B cell (primary cell): ENCODE measurements around the gene SLC25A51. TPM values are rescaled to one million over a fixed set of nuclear protein-coding genes. Genes with fewer than 3 reads are reported as not detected.

ENCODE experiments used
- ATAC-seq: fragments of 200-7000 bp; cut with Tn5 transposase; one replicate; pipeline ENCODE4 v1.10.0; 2021; ENCODE audit warnings: low read depth, mild to moderate bottlenecking, moderate number of reproducible peaks, moderate library complexity
- CTCF ChIA-PET: fragments of 350-600 bp; sonication (Branson Sonifier 250); formaldehyde crosslinking; loops from one replicate; lab custom pipeline; 2021; ENCODE audit warnings: antibody characterized with exemption, inconsistent platforms; lab: Charles Lee
- POLR2A ChIA-PET: fragments of 350-600 bp; sonication (Branson Sonifier 250); formaldehyde crosslinking; loops from one replicate; lab custom pipeline; 2021; ENCODE audit warnings: antibody characterized with exemption; lab: Charles Lee
- DNase-seq: peaks from one replicate; pipeline ENCODE4 v3.0.0; 2013
- H2AFZ ChIP-seq: 2 replicates; pipeline ENCODE4 v1.6.1; 2012; ENCODE audit warnings: mild to moderate bottlenecking, low read depth, low read length; ENCODE audit not compliant: insufficient read depth, poor library complexity, severe bottlenecking
- H3K27ac ChIP-seq, 2 donors: 1 replicate in 1 of 2; 2 replicates in 1 of 2; pipeline ENCODE4 v1.5.1; 2012 to 2013; ENCODE audit warnings: low read length in 2 of 2, mild to moderate bottlenecking in 2 of 2, moderate library complexity in 1 of 2
- H3K27me3 ChIP-seq, 4 experiments: fragments of 200-600 bp in 1 of 4; sonication (generic) in 1 of 4; replicated peaks in 1 of 4; 1 replicate in 2 of 4; 2 replicates in 2 of 4; pipeline versions ENCODE4 v1.6.1 to v1.7.0; 2013 to 2016; ENCODE audit warnings: low read length in 3 of 4, mild to moderate bottlenecking in 2 of 4, mixed read lengths in 1 of 4, moderate library complexity in 1 of 4; ENCODE audit not compliant: insufficient read depth in 4 of 4, control insufficient read depth in 3 of 4; ENCODE audit errors: control extremely low read depth in 1 of 4
- H3K36me3 ChIP-seq, 2 experiments: replicated peaks in 1 of 2; 1 replicate in 1 of 2; 2 replicates in 1 of 2; pipeline versions ENCODE4 v1.6.1 to v1.7.1; 2013; ENCODE audit warnings: low read length in 1 of 2; ENCODE audit not compliant: insufficient read depth in 2 of 2, control insufficient read depth in 1 of 2; ENCODE audit errors: control extremely low read depth in 1 of 2, extremely low read depth in 1 of 2
- H3K4me1 ChIP-seq, 2 donors: fragments of 200-600 bp in 1 of 2; sonication (generic) in 1 of 2; 1 replicate in 1 of 2; 2 replicates in 1 of 2; pipeline versions ENCODE4 v1.5.1 to v1.6.1; 2013 to 2017; ENCODE audit warnings: low read length in 2 of 2; ENCODE audit not compliant: control insufficient read depth in 2 of 2, insufficient read depth in 2 of 2
- H3K4me2 ChIP-seq: replicated peaks from 2 replicates; pipeline ENCODE3; 2012; ENCODE audit warnings: mild to moderate bottlenecking, low read depth, low read length; ENCODE audit not compliant: poor library complexity, severe bottlenecking
- H3K4me3 ChIP-seq, 5 experiments: fragments of 200-600 bp in 1 of 5; sonication (generic) in 1 of 5; 1 replicate in 3 of 5; 2 replicates in 2 of 5; pipeline versions ENCODE4 v1.5.1 to v1.7.0; 2011 to 2016; ENCODE audit warnings: low read length in 4 of 5, mild to moderate bottlenecking in 4 of 5, low read depth in 2 of 5, control low read depth in 1 of 5, moderate library complexity in 1 of 5; ENCODE audit not compliant: insufficient read depth in 1 of 5; ENCODE audit errors: control extremely low read depth in 1 of 5, extremely low read depth in 1 of 5
- H3K79me2 ChIP-seq: fragments of 200-600 bp; sonication (generic); one replicate; pipeline ENCODE4 v1.6.0; 2016; ENCODE audit warnings: low read length; ENCODE audit not compliant: control insufficient read depth, insufficient read depth
- H3K9ac ChIP-seq: fragments of 200-600 bp; sonication (generic); 2 replicates; pipeline ENCODE4 v1.6.1; 2017; ENCODE audit warnings: mild to moderate bottlenecking, low read length, moderate library complexity
- H3K9me3 ChIP-seq, 3 donors: one replicate each; pipeline versions ENCODE4 v1.6.1 to v1.7.1; 2013; ENCODE audit warnings: low read length in 2 of 3; ENCODE audit not compliant: control insufficient read depth in 2 of 3, insufficient read depth in 1 of 3; ENCODE audit errors: control extremely low read depth in 1 of 3
- H4K20me1 ChIP-seq: 2 replicates; pipeline ENCODE4 v1.6.0; 2012; ENCODE audit warnings: mild to moderate bottlenecking, low read length; ENCODE audit not compliant: insufficient read depth, control insufficient read depth, poor library complexity, severe bottlenecking
- H3K27ac Mint-ChIP-seq: one replicate; pipeline ENCODE4 v1.8.0; 2021; ENCODE audit warnings: mixed read lengths
- H3K27me3 Mint-ChIP-seq: one replicate; pipeline ENCODE4 v1.8.0; 2021; ENCODE audit warnings: mixed read lengths
- H3K4me1 Mint-ChIP-seq: one replicate; pipeline ENCODE4 v1.8.0; 2021; ENCODE audit warnings: mixed read lengths
- H3K4me3 Mint-ChIP-seq: one replicate; pipeline ENCODE4 v1.8.0; 2021; ENCODE audit warnings: mixed read lengths
- H3K9me3 Mint-ChIP-seq: one replicate; pipeline ENCODE4 v1.8.0; 2022; ENCODE audit warnings: mixed read lengths; ENCODE audit not compliant: insufficient read depth
- EZH2 ChIP-seq: IDR thresholded peaks from 2 replicates; pipeline ENCODE4 v1.6.1; 2012; ENCODE audit warnings: borderline replicate concordance, low read depth, mild to moderate bottlenecking, moderate library complexity, low read length; ENCODE audit not compliant: insufficient read depth, poor library complexity, severe bottlenecking
- WGBS: methylation state at CpG from one replicate; pipeline ENCODE4 v1.1.5; 2013; ENCODE audit warnings: missing lambda C conversion rate; ENCODE audit not compliant: insufficient coverage; 5-methylcytosine and 5-hydroxymethylcytosine counted together
- intact Hi-C: fragments of 100-400 bp; cut with micrococcal nuclease; formaldehyde crosslinking; loops from one replicate; pipeline ENCODE4 v1.10.0; 2022
- polyA plus RNA-seq: library from polyadenylated mRNA; depleted of rRNA; stranded (reverse); fragments of >200 nt; gene quantifications from 2 replicates; pipeline ENCODE4 v1.2.3, GENCODE V29; 2012
- total RNA-seq, 2 donors: library from RNA; stranded (reverse); fragments of 120-200 nt in 1 of 2; gene quantifications; 1 replicate in 1 of 2; 2 replicates in 1 of 2; pipeline versions ENCODE4 v1.2.3 to v1.2.4, GENCODE V29; 2013 to 2022
- TF ChIP-seq, protein P1 (sequence below): fragments of 200-600 bp; IDR thresholded peaks from one replicate; pipeline ENCODE4 v1.8.0; 2022; ENCODE audit warnings: antibody characterized with exemption, mild to moderate bottlenecking

SLC25A51 gene
- total and polyA plus RNA-seq, 2 donors (not counting 1 experiment from before 2014, with no cell fraction given): 12.9 to 27.8 TPM

- H3K9me3 Mint-ChIP-seq: no peaks in the 10 kb centered on the region
- POLR2A ChIA-PET: no interaction called here
- H3K27ac Mint-ChIP-seq: no peak overlapping the region
- peaks cover 9% of the 10 kb centered on the region for H3K4me1 Mint-ChIP-seq
- Histone ChIP-seq H3K27me3 (no peaks in the 10 kb centered on the region), H3K9ac (no peak overlapping the region), H3K27ac (no peak overlapping the region), H3K9me3 (peaks cover 0 to 5% (median 0%) of the 10 kb centered on the region in 3 donors), H3K4me1 (peaks cover 5 to 11% of the 10 kb centered on the region in 2 donors), H4K20me1 (no peaks in the 10 kb centered on the region), H3K36me3 (no peaks in the 10 kb centered on the region), H3K4me2 (no peak overlapping the region), H2AFZ (no peak overlapping the region), H3K79me2 (peaks cover 6% of the 10 kb centered on the region), H3K4me3 (no peak overlapping the region)
- intact Hi-C loops: no loop called here
- DNase-seq: no peak
- 80% methylated on average over 1 of the region's 4 CpGs for WGBS
- TF ChIP-seq EZH2: no peak
- TF ChIP-seq, protein P1, sequence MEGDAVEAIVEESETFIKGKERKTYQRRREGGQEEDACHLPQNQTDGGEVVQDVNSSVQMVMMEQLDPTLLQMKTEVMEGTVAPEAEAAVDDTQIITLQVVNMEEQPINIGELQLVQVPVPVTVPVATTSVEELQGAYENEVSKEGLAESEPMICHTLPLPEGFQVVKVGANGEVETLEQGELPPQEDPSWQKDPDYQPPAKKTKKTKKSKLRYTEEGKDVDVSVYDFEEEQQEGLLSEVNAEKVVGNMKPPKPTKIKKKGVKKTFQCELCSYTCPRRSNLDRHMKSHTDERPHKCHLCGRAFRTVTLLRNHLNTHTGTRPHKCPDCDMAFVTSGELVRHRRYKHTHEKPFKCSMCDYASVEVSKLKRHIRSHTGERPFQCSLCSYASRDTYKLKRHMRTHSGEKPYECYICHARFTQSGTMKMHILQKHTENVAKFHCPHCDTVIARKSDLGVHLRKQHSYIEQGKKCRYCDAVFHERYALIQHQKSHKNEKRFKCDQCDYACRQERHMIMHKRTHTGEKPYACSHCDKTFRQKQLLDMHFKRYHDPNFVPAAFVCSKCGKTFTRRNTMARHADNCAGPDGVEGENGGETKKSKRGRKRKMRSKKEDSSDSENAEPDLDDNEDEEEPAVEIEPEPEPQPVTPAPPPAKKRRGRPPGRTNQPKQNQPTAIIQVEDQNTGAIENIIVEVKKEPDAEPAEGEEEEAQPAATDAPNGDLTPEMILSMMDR: no peak
- CTCF ChIA-PET: interaction anchor here (0.8 to 1.2 kb wide), 3 partner anchors 253 to 528 kb away, joined by 3 read pairs; no protein-coding TSS in a partner anchor
- no peak for ATAC-seq
- no peaks in the 10 kb centered on the region for H3K27me3 Mint-ChIP-seq
- no peak overlapping the region for H3K4me3 Mint-ChIP-seq
Measured at GRCh38 chr9:37908283-37908682, 4.4 kb upstream of the SLC25A51 start.

DNA sequence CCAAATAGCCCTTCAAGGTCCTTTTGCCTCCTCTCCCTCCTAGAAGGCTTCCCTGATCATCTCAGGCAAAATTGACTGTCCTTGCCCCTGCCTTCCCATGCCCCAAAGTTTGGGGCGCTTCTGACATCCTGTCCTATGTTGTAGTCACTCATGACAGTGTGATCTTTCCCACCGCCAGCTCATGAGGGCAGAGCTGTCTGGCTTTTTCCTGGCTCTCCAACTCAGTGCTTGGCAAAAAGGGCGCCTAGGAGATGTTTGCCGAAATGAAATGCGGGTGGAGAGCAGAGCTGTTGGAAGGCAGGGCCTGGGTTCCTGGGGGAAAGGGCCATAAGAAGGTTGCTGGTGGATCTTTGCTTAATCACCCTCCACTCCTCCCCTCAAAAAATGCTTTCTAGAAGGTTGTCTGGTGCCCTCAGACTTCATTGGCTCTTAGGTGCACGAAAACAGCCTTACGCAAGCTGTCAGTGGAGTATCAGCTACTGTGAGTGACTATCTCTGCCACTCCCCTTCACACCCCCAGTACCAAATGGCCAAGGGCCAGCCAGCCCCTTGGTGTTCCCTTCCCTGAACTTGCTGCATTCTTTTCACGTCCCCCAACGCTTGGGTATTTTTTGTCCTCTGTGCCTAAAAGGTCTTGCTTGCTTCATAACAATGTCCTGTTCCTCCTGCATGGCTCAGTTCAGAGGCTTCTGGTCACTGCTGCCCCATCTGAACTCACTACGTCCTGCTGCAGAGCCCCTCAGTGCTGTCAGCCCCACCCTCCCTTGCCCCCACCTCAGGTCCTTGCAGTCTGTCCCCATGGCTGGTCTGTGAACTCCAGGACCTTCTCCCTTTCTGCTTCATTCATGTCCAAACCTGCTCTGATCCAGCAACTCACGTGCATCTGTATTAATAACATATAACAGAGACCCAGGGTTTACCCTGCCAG, 2.6 kb upstream of the SLC25A51 start:
- Mint-ChIP-seq H3K4me3 (peak overlapping the region; percentile 16), H3K4me1 (peaks cover 20% of the 10 kb centered on the region), H3K9me3 (no peaks in the 10 kb centered on the region), H3K27me3 (no peaks in the 10 kb centered on the region), H3K27ac (peak overlapping the region; percentile 17)
- 87% methylated on average over 7 of the region's 11 CpGs for WGBS
- no peaks in the 10 kb centered on the region for H4K20me1 ChIP-seq
- DNase-seq (no peak), ATAC-seq (no peak)
- ChIA-PET POLR2A (no interaction called here), CTCF (no interaction called here)
- H3K4me1 ChIP-seq: peaks cover 14 to 20% of the 10 kb centered on the region in 2 donors
- H3K9ac ChIP-seq: no peak overlapping the region
- no peak overlapping the region for H3K27ac ChIP-seq
- peaks cover 0 to 5% (median 0%) of the 10 kb centered on the region in 3 donors for H3K9me3 ChIP-seq
- no peaks in the 10 kb centered on the region for H3K36me3 ChIP-seq
- H3K4me3 ChIP-seq: no peak overlapping the region
- H2AFZ ChIP-seq: no peak overlapping the region
- H3K4me2 ChIP-seq: no peak overlapping the region
- TF ChIP-seq, protein P1: no peak
- TF ChIP-seq EZH2: no peak
- H3K79me2 ChIP-seq: peaks cover 15% of the 10 kb centered on the region
- no peaks in the 10 kb centered on the region for H3K27me3 ChIP-seq
- intact Hi-C loops: no loop called here
